Measurements from ENCODE around the gene C1QL4. TPM values are rescaled to one million over a fixed set of nuclear protein-coding genes. Genes with fewer than 3 reads are reported as not detected.
"Not testable (repeated sequence)": the region's sequence is repeated elsewhere in the genome, so short reads cannot be mapped to it uniquely, and the experiment has no call there.

The C1QL4 gene
- total RNA-seq, 2 donors from 2014 or later: not detected

DNA sequence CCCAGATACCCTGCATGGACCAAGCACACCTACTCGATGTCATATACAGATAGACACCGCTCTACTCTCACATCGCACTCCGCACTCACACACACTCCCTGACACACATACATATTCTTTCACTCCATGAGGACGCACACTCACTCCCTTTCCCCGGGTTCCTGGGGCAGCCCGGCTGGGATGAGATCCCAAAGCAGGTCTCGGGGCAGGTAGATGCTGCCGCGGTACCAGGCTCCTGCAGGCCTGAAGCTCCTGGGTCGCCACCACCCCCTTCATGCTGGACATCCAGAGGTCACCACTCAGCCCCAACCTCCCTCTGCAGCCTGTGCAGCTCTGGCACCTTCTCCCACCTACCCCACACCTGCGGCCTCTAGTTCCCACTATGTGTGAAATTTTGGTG, 2.3 kb downstream of the C1QL4 start:
- no peaks in the 10 kb centered on the region for H3K36me3 ChIP-seq
- H3K27ac ChIP-seq: no peak overlapping the region
- H3K4me1 ChIP-seq: peaks cover 0 to 21% of the 10 kb centered on the region in 2 donors
- H3K4me3 ChIP-seq: no peak overlapping the region
- no peaks in the 10 kb centered on the region for H3K9me3 ChIP-seq
- TF ChIP-seq, protein P1, sequence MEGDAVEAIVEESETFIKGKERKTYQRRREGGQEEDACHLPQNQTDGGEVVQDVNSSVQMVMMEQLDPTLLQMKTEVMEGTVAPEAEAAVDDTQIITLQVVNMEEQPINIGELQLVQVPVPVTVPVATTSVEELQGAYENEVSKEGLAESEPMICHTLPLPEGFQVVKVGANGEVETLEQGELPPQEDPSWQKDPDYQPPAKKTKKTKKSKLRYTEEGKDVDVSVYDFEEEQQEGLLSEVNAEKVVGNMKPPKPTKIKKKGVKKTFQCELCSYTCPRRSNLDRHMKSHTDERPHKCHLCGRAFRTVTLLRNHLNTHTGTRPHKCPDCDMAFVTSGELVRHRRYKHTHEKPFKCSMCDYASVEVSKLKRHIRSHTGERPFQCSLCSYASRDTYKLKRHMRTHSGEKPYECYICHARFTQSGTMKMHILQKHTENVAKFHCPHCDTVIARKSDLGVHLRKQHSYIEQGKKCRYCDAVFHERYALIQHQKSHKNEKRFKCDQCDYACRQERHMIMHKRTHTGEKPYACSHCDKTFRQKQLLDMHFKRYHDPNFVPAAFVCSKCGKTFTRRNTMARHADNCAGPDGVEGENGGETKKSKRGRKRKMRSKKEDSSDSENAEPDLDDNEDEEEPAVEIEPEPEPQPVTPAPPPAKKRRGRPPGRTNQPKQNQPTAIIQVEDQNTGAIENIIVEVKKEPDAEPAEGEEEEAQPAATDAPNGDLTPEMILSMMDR (IDR thresholded peaks at IDR 0.05): no peak
- no peak for DNase-seq (ENCODE audit: low spot score)
- peaks cover 21 to 25% of the 10 kb centered on the region in 2 donors for H3K27me3 ChIP-seq

DNA sequence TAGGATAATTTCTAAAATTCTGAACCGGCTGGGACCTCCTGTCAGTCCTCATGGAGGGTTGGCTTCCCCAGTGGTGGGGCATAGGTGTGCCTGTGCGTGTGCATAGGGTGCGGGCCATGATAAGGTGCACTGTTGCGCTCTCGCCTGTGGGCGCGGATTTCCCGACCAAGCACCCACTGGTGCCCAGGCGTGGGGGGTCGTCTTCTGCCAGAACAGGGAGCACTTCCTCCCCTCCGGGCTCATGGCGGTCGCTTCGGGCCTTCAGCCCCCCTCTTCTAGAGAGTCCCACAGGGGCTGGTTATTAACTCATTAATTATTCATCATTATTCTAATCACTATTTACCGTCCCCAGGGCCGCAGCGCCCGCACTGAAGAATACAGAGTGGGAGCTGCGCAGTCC, 2.8 kb downstream of the C1QL4 start:
- peaks cover 0 to 21% of the 10 kb centered on the region in 2 donors for H3K4me1 ChIP-seq
- peaks cover 21 to 25% of the 10 kb centered on the region in 2 donors for H3K27me3 ChIP-seq
- H3K36me3 ChIP-seq: no peaks in the 10 kb centered on the region
- H3K9me3 ChIP-seq: no peaks in the 10 kb centered on the region
- no peak overlapping the region for H3K27ac ChIP-seq
- TF ChIP-seq, protein P1 (IDR thresholded peaks at IDR 0.05): no peak
- no peak for DNase-seq (ENCODE audit: low spot score)
- H3K4me3 ChIP-seq: no peak overlapping the region

DNA sequence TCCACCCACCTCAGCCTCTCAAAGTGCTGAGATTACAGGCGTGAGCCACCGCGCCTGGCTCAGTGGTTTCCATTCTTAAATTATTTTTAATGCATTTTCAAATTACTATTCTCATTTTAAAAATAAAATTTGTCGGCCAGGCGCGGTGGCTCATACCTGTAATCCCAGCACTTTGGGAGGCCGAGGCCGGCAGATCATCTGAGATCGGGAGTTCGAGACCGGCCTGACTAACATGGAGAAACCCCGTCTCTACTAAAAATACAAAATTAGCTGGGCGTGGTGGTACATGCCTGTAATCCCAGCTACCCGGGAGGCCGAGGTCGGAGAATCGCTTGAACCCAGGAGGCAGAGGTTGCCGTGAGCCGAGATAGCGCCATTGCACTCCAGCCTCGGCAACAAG, 3.2 kb downstream of the C1QL4 start:
- H3K36me3 ChIP-seq; H3K9me3 ChIP-seq; H3K4me3 ChIP-seq; DNase-seq (ENCODE audit: low spot score); H3K27ac ChIP-seq: not testable (repeated sequence)
- H3K27me3 ChIP-seq: peaks cover 21 to 25% of the 10 kb centered on the region in 2 donors
- H3K4me1 ChIP-seq: peaks cover 0 to 21% of the 10 kb centered on the region in 2 donors

DNA sequence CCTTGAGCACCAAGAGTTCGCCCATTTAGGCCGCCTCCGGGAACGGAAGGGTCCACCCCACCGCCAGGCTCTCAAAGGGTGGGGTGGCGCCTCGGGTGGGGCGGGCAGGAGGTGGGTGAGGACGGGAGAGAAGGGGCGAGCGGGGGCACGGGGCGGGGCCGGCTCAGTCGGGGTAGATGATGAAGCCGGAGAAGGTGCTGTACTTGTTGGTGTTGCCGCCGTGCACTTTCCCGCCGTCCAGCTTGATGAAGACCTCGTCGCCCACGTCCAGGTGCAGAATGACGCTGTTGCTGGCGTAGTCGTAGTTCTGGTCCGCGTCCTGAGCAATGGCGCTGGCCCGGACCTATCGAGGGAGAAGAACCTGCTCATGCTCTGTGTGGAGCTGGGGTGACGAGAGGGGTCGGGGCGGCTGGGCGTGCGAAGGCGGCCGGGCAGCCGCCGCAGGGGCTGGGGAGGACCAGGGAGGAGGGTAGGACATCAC, 4.1 kb downstream of the C1QL4 start:
- no peaks in the 10 kb centered on the region for H3K36me3 ChIP-seq
- peaks cover 0 to 21% of the 10 kb centered on the region in 2 donors for H3K4me1 ChIP-seq
- H3K9me3 ChIP-seq: no peaks in the 10 kb centered on the region
- no peak for DNase-seq (ENCODE audit: low spot score)
- H3K27ac ChIP-seq: no peak overlapping the region
- H3K27me3 ChIP-seq: peaks cover 21 to 25% of the 10 kb centered on the region in 2 donors
- TF ChIP-seq, protein P1 (IDR thresholded peaks at IDR 0.05): no peak
- peak overlapping the region in 1 of 2 donors; percentile 17 for H3K4me3 ChIP-seq

DNA sequence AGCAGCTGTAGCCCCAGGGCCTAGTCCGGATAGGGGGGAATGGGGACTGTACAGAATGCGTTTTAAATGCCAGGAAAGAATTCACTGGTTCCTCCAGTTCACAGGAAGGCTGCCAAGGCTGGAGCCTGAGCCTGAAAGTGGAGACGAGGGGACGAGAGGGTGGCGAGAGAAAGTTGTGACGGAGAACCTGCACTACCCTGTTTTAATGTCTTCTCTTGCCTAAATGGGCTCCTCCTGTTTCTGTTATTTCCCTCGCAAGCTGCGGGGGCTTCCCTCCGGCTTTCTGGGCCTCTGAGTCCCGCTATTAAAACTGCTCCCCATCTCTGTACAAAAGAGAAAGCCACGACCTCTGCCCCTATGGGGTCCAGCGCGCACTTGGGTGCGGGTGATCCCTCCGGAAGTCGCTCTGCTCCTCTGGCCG, 4.5 kb downstream of the C1QL4 start:
- H3K4me1 ChIP-seq: peaks cover 0 to 21% of the 10 kb centered on the region in 2 donors
- no peaks in the 10 kb centered on the region for H3K36me3 ChIP-seq
- H3K27ac ChIP-seq: no peak overlapping the region
- TF ChIP-seq, protein P1 (IDR thresholded peaks at IDR 0.05): no peak
- DNase-seq (ENCODE audit: low spot score): no peak
- no peaks in the 10 kb centered on the region for H3K9me3 ChIP-seq
- peaks cover 21 to 25% of the 10 kb centered on the region in 2 donors for H3K27me3 ChIP-seq
- no peak overlapping the region for H3K4me3 ChIP-seq

DNA sequence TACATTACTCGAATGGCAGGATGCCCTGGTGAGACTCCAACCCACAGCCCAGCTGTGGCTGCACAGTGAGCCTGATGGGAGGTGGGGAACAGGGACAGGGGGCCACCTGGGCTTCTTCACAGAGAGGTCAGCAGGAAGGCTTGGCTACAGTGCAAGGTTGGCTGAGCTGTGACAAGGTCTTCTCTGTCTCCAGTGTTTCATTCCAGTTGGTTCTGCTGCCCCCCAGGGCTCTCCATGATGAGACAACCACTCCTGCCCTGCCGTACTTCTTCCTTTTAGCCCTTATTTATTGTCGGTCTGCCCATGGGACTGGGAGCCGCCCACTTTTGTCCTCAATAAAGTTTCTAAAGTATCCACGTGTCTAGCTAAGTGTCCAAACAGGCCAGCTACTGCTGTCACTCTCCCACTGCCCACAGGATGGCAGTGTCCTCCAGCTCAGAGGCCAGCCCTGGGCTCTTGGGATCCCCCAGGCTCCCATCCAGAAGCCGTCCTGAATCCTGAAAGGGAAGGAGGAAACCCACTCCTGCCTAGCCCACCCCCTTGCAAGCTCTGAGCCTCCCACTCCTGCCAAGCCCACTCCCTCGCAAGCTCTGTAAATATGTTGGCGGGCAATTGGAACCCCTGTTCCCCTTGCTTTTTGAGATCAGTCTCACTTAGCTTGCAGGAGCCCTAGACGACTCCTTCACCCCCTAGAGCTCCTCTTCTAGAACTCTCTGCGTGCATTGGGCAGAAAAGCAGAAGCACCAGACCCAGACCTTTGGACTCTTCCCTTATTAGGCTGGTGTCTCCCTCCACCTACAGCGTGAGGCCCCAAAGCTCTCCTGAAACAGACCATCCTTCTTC, 5.4 kb downstream of the C1QL4 start:
- peak; percentile 70 for DNase-seq (ENCODE audit: low spot score)
- Histone ChIP-seq H3K9me3 (no peaks in the 10 kb centered on the region), H3K36me3 (no peaks in the 10 kb centered on the region), H3K4me3 (no peak overlapping the region), H3K4me1 (peaks cover 0 to 13% of the 10 kb centered on the region in 2 donors), H3K27ac (no peak overlapping the region), H3K27me3 (peaks cover 17 to 22% of the 10 kb centered on the region in 2 donors)
- TF ChIP-seq, protein P1 (IDR thresholded peaks at IDR 0.05): peak; percentile 66 to 86

All from right atrium auricular region (tissue), 2 donors.